ENCODE data around the gene EYA4. TPM values are rescaled to one million over a fixed set of nuclear protein-coding genes. Genes with fewer than 3 reads are reported as not detected.

EYA4 gene
- total RNA-seq, 3 donors from 2014 or later: not detected

DNA sequence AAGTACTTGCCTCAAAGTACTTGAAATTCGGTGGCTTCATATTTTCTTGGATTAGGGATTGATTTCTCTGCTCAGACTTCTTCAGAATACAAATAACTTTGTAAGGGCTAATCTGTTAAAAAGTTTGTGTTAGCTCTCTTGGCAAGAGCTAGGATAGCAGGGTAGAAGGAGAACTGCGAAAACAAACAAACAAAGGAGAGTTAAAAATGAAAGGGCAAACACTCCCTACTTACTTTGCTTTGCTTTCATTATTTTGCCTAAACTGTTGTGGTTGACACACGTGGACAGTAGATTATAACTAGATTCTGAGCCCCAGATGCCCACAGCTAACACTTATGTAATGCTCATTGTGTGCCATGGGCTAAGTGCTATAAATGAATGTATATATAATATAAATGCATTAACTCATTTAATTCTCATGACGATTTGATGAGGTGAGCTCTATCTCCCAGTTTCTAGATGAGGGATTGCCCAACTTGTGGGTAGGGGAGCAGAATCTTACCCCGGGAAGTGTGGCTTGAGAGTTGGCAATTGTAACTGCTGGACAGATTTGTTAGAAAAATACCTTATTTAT is 48.7 kb downstream of the EYA4 start:
- Mint-ChIP-seq H3K4me3 (no peak overlapping the region), H3K4me1 (ENCODE audit: low read depth) (no peaks in the 10 kb centered on the region), H3K27me3 (ENCODE audit: low read depth) (peaks cover 2% of the 10 kb centered on the region), H3K36me3 (ENCODE audit: insufficient read depth) (no peaks in the 10 kb centered on the region), H3K9me3 (no peaks in the 10 kb centered on the region)
- DNase-seq (no peak), ATAC-seq (no peak)

- Mint-ChIP-seq H3K36me3 (ENCODE audit: insufficient read depth) (no peaks in the 10 kb centered on the region), H3K4me3 (no peak overlapping the region), H3K9me3 (no peaks in the 10 kb centered on the region), H3K4me1 (ENCODE audit: low read depth) (no peaks in the 10 kb centered on the region), H3K27me3 (ENCODE audit: low read depth) (peaks cover 1% of the 10 kb centered on the region)
- DNase-seq: no peak
- no peak for ATAC-seq
Observed at GRCh38 chr6:133290930-133291329, 49.8 kb downstream of the EYA4 start.

DNA sequence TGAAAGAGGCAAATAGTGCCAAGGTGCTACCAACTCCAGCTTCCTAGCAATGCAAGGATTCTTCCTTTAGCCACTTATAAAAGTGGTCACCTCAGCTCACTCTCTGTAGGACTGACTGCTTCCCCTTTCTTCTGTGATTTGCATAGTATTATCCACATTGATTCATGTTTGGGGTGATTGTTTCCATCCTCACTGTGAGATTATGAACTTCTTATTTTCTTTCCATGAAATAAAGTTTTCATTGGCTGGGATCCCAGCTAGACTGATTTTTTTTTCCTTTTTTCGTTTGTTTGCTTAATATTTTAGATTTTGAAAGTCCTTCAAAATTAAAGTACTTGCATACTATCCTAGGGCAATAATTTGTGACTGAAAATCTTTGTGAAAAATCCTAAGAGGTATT is 50.5 kb downstream of the EYA4 start:
- no peak overlapping the region for H3K4me3 Mint-ChIP-seq
- no peaks in the 10 kb centered on the region for H3K36me3 Mint-ChIP-seq (ENCODE audit: insufficient read depth)
- ATAC-seq: no peak
- no peaks in the 10 kb centered on the region for H3K4me1 Mint-ChIP-seq (ENCODE audit: low read depth)
- peaks cover 4% of the 10 kb centered on the region for H3K27me3 Mint-ChIP-seq (ENCODE audit: low read depth)
- DNase-seq: no peak
- H3K9me3 Mint-ChIP-seq: no peaks in the 10 kb centered on the region

GRCh38 chr6:133297657-133298056 is 56.5 kb downstream of the EYA4 start:
- DNase-seq (no peak), ATAC-seq (no peak)
- Mint-ChIP-seq H3K9me3 (no peaks in the 10 kb centered on the region), H3K36me3 (ENCODE audit: insufficient read depth) (no peaks in the 10 kb centered on the region), H3K27me3 (ENCODE audit: low read depth) (peaks cover 6% of the 10 kb centered on the region), H3K4me3 (no peak overlapping the region), H3K4me1 (ENCODE audit: low read depth) (no peaks in the 10 kb centered on the region)

- Mint-ChIP-seq H3K36me3 (ENCODE audit: insufficient read depth) (no peaks in the 10 kb centered on the region), H3K4me1 (ENCODE audit: low read depth) (no peaks in the 10 kb centered on the region), H3K9me3 (no peaks in the 10 kb centered on the region), H3K27me3 (ENCODE audit: low read depth) (peaks cover 6% of the 10 kb centered on the region), H3K4me3 (no peak overlapping the region)
- ATAC-seq: no peak
- DNase-seq: no peak
Observed at GRCh38 chr6:133298335-133298734, 57.2 kb downstream of the EYA4 start.

- Mint-ChIP-seq H3K27me3 (ENCODE audit: low read depth) (peaks cover 6% of the 10 kb centered on the region), H3K9me3 (no peaks in the 10 kb centered on the region), H3K4me3 (no peak overlapping the region), H3K36me3 (ENCODE audit: insufficient read depth) (no peaks in the 10 kb centered on the region), H3K4me1 (ENCODE audit: low read depth) (no peaks in the 10 kb centered on the region)
- ATAC-seq (no peak), DNase-seq (no peak)
Observed at GRCh38 chr6:133298801-133299200, 57.6 kb downstream of the EYA4 start.

DNA sequence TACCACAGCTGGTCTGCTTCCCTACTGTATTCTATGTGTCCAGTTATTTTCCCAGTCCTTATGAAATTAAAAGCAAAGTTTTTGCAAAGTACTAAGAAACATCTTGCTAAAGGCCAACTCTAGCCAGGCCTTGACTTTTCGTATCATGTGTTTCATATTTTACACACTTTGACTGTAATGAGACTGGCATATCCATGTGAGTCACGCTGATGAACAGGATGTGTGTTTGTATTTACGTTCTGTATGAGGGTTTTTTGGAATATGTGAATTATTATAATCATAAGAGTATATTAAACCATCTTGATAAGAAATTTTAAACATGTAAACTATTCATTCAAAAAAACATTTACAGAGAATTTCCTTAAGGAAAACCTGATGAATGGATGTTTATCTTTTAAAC is 59.7 kb downstream of the EYA4 start:
- Mint-ChIP-seq H3K9me3 (no peaks in the 10 kb centered on the region), H3K27me3 (ENCODE audit: low read depth) (peaks cover 8% of the 10 kb centered on the region), H3K4me1 (ENCODE audit: low read depth) (no peaks in the 10 kb centered on the region), H3K4me3 (no peak overlapping the region), H3K36me3 (ENCODE audit: insufficient read depth) (no peaks in the 10 kb centered on the region)
- no peak for ATAC-seq
- no peak for DNase-seq

DNA sequence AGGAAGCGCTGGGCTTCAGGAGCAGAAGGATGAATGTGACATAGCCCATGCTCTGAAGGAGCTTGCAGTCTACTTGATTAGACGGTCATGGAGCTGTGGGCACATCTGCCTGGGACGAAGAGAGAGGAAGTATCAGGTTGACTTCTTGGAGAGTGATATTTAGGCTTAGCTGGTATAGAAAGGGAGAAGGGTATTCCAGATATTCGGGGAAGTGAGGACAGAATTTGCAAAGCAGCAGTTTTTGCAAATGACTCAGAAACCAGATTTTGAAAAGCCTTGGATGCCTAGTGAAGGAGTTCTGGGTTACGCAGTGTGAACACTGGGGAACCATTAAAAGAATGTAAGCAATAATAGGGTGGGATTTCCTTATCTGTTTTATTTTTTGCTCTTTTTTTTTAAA is 60.7 kb downstream of the EYA4 start:
- peaks cover 5% of the 10 kb centered on the region for H3K27me3 Mint-ChIP-seq (ENCODE audit: low read depth)
- no peak for ATAC-seq
- no peak overlapping the region for H3K4me3 Mint-ChIP-seq
- no peaks in the 10 kb centered on the region for H3K36me3 Mint-ChIP-seq (ENCODE audit: insufficient read depth)
- H3K4me1 Mint-ChIP-seq (ENCODE audit: low read depth): no peaks in the 10 kb centered on the region
- DNase-seq: no peak
- no peaks in the 10 kb centered on the region for H3K9me3 Mint-ChIP-seq

DNA sequence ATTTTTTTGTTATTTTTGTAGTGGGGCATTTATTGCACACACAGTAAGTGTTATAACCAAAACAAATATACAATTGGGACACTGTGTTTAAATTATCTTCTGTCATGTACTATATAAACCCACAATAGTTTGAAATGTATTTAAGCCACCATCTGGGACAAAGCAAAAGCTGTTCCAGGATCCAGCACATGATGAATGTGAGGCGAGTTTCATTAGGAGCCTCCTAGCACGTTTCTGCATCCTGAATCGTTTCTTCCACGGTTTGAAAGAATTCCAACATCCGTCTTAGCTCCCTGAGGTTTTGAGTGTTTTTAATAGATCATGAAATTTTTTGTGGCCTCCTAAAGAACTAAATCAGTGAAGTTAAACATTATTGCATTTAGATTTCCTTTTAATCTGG is 65.8 kb downstream of the EYA4 start:
- DNase-seq (no peak), ATAC-seq (no peak)
- Mint-ChIP-seq H3K4me1 (ENCODE audit: low read depth) (no peaks in the 10 kb centered on the region), H3K9me3 (no peaks in the 10 kb centered on the region), H3K4me3 (no peak overlapping the region), H3K36me3 (ENCODE audit: insufficient read depth) (no peaks in the 10 kb centered on the region), H3K27me3 (ENCODE audit: low read depth) (peaks cover 3% of the 10 kb centered on the region)

DNA sequence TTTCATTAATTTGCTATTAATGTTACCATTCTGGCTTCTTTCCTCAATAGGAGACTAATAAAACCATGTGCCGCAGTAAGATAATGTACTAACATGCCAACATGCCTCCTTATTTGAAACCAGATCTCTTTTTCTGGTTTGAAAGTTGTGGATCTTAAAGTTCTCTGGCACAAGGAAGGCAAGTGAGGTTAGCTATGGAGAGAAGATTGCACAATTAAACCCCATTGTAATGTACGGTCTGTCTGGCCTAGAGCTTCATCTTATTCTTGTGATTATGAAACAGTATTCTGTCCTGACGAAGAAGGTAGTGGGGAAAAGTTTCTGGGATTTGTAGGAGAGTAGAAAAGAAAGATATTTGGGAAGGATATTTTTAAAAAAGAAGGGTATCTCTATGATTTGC is 68.4 kb downstream of the EYA4 start:
- ATAC-seq (no peak), DNase-seq (no peak)
- Mint-ChIP-seq H3K9me3 (no peaks in the 10 kb centered on the region), H3K4me1 (ENCODE audit: low read depth) (no peaks in the 10 kb centered on the region), H3K4me3 (no peak overlapping the region), H3K36me3 (ENCODE audit: insufficient read depth) (no peaks in the 10 kb centered on the region), H3K27me3 (ENCODE audit: low read depth) (peaks cover 3% of the 10 kb centered on the region)

DNA sequence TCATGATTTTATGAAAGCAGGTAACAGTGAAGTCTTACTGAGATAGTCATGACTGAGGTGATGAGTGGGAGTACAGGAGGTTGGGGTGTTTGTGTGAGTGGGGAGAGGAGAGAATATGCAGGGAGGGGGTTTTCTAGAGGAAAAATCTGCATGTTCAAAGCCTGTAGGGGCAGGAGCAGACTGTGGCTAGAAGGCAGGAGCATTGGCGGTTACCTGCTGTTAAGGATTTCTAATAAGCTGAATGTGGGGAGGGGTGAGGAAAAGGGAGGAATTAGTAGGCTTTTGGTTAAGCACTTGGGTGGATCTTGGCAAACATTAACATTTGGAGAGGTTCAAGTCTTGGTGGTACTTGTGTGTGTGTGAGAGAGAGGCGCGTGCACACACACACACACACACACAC is 70.8 kb downstream of the EYA4 start:
- no peak for ATAC-seq
- DNase-seq: no peak
- H3K27me3 Mint-ChIP-seq (ENCODE audit: low read depth): no peaks in the 10 kb centered on the region
- no peaks in the 10 kb centered on the region for H3K4me1 Mint-ChIP-seq (ENCODE audit: low read depth)
- no peaks in the 10 kb centered on the region for H3K9me3 Mint-ChIP-seq
- no peak overlapping the region for H3K4me3 Mint-ChIP-seq
- no peaks in the 10 kb centered on the region for H3K36me3 Mint-ChIP-seq (ENCODE audit: insufficient read depth)

GRCh38 chr6:133313068-133313467 is 71.9 kb downstream of the EYA4 start:
- no peaks in the 10 kb centered on the region for H3K27me3 Mint-ChIP-seq (ENCODE audit: low read depth)

GRCh38 chr6:133314947-133315346 is 73.8 kb downstream of the EYA4 start:
- Mint-ChIP-seq H3K36me3 (ENCODE audit: insufficient read depth) (no peaks in the 10 kb centered on the region), H3K27me3 (ENCODE audit: low read depth) (no peaks in the 10 kb centered on the region), H3K4me3 (no peak overlapping the region), H3K9me3 (no peaks in the 10 kb centered on the region), H3K4me1 (ENCODE audit: low read depth) (no peaks in the 10 kb centered on the region)
- ATAC-seq (no peak), DNase-seq (no peak)

More at GRCh38 chr6:133313068-133313467, 71.9 kb downstream of the EYA4 start:
- DNase-seq (no peak), ATAC-seq (no peak)
- Mint-ChIP-seq H3K4me1 (ENCODE audit: low read depth) (no peaks in the 10 kb centered on the region), H3K4me3 (no peak overlapping the region), H3K9me3 (no peaks in the 10 kb centered on the region), H3K36me3 (ENCODE audit: insufficient read depth) (no peaks in the 10 kb centered on the region)

- Mint-ChIP-seq H3K36me3 (ENCODE audit: insufficient read depth) (no peaks in the 10 kb centered on the region), H3K27me3 (ENCODE audit: low read depth) (no peaks in the 10 kb centered on the region), H3K9me3 (no peaks in the 10 kb centered on the region), H3K4me3 (no peak overlapping the region), H3K4me1 (ENCODE audit: low read depth) (no peaks in the 10 kb centered on the region)
- ATAC-seq (no peak), DNase-seq (no peak)
Observed at GRCh38 chr6:133315811-133316210, 74.7 kb downstream of the EYA4 start.

GRCh38 chr6:133317704-133318103 is 76.5 kb downstream of the EYA4 start:
- no peak for DNase-seq
- Mint-ChIP-seq H3K9me3 (no peaks in the 10 kb centered on the region), H3K4me3 (no peak overlapping the region)

DNA sequence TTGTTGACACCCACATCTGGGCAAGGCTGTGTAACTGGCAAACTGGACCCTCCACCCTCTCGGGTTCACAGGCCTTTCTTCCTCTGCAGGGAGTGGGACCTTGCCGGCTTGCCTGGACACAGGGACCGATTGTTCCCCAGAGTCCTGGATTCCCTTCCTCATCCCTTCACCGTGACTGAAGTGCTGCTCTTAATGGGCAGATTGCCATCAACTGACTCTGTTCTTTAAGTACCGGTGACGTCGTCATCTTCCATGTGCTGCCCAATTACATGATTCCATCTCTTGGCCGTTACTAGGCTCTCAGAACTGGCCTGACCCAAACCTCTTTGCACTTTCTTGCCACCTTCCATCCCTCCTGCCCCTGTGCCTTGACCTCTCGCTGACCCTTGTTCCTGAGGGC is 85.4 kb downstream of the EYA4 start:
- Mint-ChIP-seq H3K36me3 (ENCODE audit: insufficient read depth) (no peaks in the 10 kb centered on the region), H3K4me1 (ENCODE audit: low read depth) (no peaks in the 10 kb centered on the region), H3K9me3 (no peaks in the 10 kb centered on the region), H3K27me3 (ENCODE audit: low read depth) (no peaks in the 10 kb centered on the region), H3K4me3 (no peak overlapping the region)
- no peak for ATAC-seq
- DNase-seq: no peak

More at GRCh38 chr6:133317704-133318103, 76.5 kb downstream of the EYA4 start:
- no peaks in the 10 kb centered on the region for H3K4me1 Mint-ChIP-seq (ENCODE audit: low read depth)
- ATAC-seq: no peak
- H3K27me3 Mint-ChIP-seq (ENCODE audit: low read depth): no peaks in the 10 kb centered on the region
- no peaks in the 10 kb centered on the region for H3K36me3 Mint-ChIP-seq (ENCODE audit: insufficient read depth)
